DMS114 treated with DMSO at 0.1 percent for 48 hours (cell line): ENCODE data around the gene GPR135.
"Not testable (repeated sequence)": the region's sequence is repeated elsewhere in the genome, so short reads cannot be mapped to it uniquely, and the experiment has no call there.

Source experiments
- DNase-seq: peaks from one replicate; lab custom pipeline; 2025; ENCODE audit not compliant: unreplicated experiment; lab: John Stamatoyannopoulos, UW

Gene GPR135

DNA sequence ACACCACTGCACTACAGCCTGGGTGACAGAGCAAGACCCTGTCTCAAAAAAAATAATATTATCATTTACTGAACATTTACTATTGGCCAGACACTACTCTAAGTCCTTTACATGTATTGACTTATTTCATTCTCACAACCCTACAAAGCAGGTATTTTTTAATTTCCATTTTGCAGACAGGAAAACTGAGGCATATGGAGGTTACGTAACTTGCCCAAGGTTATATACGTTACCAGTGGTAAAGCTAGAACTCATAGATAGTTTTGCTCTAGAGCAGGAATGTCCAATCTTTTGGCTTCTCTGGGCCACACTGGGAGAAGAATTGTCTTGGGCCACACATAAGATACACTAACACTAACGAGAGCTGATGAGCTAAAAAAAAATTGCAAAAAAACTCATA, 13.4 kb upstream of the GPR135 start:
- DNase-seq: no peak

- no peak for DNase-seq
Measured at GRCh38 chr14:59475709-59476108, 10.5 kb upstream of the GPR135 start.

DNA sequence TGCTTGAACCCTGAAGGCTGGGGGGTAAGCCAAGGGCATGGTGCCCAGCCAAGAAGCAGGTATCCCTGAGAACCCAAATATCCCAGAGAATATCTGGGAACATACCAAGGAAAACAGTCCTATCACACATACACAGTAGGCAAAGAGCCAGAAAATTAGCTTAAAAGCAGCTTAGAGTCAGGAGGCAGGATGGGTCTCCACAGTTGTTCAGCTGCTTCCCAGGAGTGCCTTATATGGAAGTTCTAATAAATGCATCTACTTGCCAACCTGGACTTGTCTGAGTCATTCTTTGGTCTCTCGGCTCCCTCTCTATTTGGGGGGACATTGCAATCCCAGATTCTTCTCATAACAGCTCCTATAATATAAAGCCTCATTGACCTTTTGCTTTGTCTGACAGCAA, 9.0 kb upstream of the GPR135 start:
- no peak for DNase-seq

DNA sequence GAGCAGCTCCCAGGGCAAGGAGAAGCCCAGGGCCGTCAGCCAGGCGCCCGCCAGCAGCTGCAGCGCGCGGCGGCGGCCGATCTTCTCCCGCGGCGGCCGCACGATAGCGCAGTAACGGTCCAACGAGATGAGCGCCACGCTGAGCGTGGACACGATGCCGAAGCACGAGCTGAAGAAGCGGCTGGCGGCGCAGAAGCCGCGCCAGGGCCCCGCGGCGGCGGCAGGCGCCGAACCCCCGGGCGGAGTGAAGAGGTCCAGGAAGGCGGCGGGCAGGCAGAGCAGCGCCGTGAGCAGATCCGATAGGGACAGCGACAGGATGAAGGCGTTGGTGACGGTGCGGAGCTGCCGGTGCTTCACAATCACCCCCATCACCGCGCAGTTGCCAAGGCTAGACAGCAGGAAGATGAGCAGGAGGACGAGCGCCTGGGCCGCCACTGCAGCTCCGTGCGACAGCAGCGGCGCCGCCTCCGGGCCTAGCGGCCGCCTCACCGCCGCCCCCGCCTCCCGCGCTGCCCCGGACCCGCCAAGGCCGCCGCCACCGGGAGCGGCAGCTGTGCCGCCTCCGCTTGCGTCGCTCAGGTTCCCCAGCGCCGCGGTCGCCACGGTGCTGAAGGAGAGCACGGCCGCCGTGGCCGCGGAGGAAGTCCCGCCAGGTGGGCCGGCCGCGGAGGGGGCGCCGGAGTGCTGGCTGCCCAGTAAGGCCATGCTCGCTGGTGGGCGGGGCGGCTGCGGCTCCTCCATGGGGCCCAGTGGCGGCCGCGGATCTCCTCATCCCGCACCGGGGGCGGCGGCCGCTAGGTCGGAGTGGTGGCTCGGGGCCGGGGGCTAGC, 479 bp downstream of the GPR135 start:
- DNase-seq: no peak

DNA sequence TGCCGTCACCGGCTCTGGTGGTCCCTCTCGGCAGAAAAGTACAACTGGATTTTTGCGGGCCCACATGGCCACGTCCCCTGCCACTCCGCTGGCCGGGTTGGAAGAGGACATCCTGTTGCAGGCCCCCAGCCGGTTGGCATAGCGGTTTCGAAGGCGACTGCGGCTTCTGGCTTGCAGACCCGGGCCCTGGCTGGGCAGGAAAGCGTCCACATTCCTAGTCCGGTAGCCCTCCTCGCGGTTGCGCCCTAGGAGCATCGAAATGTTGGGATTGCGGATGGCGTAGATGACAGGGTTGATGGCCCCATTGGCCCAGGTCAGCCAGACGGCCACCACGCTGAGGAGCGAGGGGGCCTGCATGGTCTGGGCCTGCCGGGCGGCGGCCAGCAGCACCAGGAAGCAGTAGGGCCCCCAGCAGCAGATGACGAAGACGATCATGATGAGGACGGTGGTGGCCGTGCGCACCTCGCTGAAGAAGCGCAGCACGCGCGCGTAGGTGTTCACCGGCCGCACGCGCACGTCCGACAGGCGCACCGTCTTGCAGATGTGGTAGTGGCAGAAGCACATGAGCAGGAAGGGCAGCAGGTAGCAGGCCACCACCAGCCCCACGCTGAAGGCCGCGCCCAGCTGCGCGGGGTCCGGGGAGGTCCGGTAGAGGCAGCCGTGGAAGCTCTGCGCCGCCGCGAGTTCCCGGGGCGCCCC, 1.2 kb downstream of the GPR135 start:
- DNase-seq: no peak

GRCh38 chr14:59461891-59462290, 3.3 kb downstream of the GPR135 start:
- no peak for DNase-seq

- DNase-seq: no peak
Measured at GRCh38 chr14:59460378-59460777, 4.8 kb downstream of the GPR135 start.

DNA sequence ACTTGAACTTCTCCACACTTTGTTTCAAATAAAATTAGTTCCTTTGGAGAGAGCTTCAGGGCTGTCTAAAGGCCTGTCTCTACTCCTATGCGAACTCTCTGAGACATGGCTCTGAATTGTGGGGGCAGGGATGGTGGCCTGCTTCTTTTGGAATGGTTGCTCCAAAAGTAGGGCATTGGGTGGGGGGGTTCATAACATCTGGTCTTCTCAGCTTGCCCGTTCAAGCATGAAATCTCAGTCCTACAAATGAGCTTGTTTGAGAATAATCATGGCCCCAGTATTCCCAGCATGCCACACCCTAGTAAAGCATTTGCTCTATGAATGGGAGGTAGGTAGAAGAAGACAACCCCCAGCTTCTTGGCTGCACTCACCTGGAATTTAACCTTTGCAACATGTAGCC, 6.7 kb downstream of the GPR135 start:
- no peak for DNase-seq

- DNase-seq: no peak
Measured at GRCh38 chr14:59455411-59455810, 9.8 kb downstream of the GPR135 start.

DNA sequence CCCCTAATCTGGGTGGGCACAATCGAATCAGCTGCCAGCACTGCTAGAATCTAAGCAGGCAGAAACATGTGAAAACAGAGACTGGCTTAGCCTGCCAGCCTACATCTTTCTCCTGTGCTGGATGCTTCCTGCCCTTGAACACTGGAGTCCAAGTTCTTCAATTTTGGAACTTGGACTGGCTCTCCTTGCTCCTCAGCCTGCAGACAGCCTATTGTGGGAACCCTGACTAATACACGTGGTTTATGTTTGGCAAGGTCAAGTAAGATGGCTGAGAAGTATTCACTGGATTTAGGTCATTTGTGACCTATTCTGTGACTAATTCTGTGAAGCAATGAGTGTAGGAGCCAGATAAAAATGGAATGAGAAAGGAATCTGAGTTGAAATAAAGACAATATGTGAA, 11.0 kb downstream of the GPR135 start:
- no peak for DNase-seq

- no peak for DNase-seq
Measured at GRCh38 chr14:59451849-59452248, 13.3 kb downstream of the GPR135 start.

- DNase-seq: no peak
Measured at GRCh38 chr14:59450716-59451115, 14.5 kb downstream of the GPR135 start.

- not testable (repeated sequence) for DNase-seq
Measured at GRCh38 chr14:59448673-59449072, 16.5 kb downstream of the GPR135 start.

- DNase-seq: no peak
Measured at GRCh38 chr14:59439256-59439965, 25.8 kb downstream of the GPR135 start.

DNA sequence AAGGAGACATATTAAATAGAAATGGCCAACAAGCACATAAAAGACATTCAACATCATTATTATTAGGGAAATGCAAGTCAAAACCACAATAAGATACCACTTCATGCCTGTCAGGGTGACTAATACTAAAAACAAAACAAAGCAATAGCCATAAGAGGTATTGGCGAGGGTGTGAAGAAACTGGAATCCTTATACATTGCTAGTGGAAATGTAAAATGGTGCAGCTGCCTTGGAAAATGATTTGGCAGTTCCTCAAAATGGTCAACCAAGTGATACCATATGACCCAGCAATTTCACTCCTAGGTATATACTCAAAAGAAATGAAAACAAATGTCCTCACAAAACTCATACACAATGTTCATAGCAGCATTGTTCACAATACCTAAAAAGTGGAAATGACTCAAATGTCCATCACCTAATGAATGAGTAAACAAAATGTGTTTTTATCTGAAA, 27.0 kb downstream of the GPR135 start:
- DNase-seq: no peak

GRCh38 chr14:59435987-59436386, 29.2 kb downstream of the GPR135 start:
- DNase-seq: no peak

- no peak for DNase-seq
Measured at GRCh38 chr14:59435101-59435500, 30.1 kb downstream of the GPR135 start.

GRCh38 chr14:59429790-59430189, 35.4 kb downstream of the GPR135 start:
- DNase-seq: no peak

- DNase-seq: no peak
Measured at GRCh38 chr14:59428581-59429012, 36.6 kb downstream of the GPR135 start.

DNA sequence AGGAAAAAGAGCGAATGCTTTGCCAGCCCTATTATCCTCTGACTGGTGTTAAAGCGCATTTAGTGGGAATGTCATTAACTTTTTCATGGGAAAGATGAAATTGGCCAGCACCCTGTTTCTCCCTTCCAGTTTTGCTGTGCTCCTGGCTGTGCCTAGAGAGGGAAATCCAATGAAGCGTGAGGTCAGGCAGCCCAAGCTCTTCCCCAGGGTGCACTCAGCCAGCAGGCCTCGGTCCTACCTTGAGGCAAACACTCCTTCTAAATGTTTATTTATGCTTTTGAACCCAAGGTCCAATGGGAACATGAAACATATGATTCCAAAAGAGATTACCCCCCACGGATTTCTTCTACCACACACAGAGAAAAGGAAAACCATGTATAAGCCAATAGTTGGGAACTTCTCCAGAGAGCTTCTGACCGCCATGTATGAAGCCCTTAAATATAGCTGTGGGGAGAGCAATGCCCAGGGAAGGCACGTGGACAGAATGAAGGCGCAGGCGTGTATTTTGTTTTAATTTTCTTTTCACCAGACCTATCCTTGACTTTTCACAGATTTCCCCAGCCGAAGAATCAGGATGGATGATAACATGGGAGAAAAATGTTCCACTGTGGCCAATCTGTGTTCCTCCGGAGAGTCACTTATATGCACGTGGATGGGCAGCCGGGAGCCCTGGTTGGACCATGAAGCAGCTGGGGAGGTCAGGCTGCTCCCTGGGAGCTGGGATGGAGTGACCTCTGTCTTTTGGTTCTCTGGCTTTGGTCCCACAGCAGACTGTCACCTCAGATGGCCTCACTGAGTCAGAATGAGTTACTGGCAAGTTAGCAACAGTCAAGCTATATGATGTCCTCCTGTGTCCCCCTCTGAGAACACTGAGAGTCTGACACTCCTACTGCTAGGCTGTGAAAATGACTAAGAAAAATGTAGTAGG, 37.3 kb downstream of the GPR135 start:
- DNase-seq: no peak
